Tibial nerve (tissue), 4 donors: ENCODE measurements around the gene NFKBIE.

Source experiments
- EP300 ChIP-seq, 2 donors: sonication (generic); formaldehyde crosslinking; IDR thresholded peaks; one replicate each; pipeline ENCODE4 v1.6.1; 2017; ENCODE audit warnings: antibody characterized with exemption in 2 of 2, mild to moderate bottlenecking in 1 of 2
- POLR2A ChIP-seq, 2 donors: fragments of 450-650 bp; IDR thresholded peaks; one replicate each; pipeline ENCODE4 v1.6.1; 2017; ENCODE audit warnings: antibody characterized with exemption in 2 of 2, mild to moderate bottlenecking in 2 of 2, moderate library complexity in 2 of 2
- TF ChIP-seq, protein P1 (sequence below), 5 experiments: fragments of 200-600 bp in 3 of 5; fragments of 450-650 bp in 2 of 5; sonication (generic) in 3 of 5; IDR thresholded peaks; one replicate each; pipeline ENCODE4 v1.5.1; 2016 to 2019; ENCODE audit warnings: antibody characterized with exemption in 5 of 5, mild to moderate bottlenecking in 3 of 5, moderate library complexity in 2 of 5

DNA sequence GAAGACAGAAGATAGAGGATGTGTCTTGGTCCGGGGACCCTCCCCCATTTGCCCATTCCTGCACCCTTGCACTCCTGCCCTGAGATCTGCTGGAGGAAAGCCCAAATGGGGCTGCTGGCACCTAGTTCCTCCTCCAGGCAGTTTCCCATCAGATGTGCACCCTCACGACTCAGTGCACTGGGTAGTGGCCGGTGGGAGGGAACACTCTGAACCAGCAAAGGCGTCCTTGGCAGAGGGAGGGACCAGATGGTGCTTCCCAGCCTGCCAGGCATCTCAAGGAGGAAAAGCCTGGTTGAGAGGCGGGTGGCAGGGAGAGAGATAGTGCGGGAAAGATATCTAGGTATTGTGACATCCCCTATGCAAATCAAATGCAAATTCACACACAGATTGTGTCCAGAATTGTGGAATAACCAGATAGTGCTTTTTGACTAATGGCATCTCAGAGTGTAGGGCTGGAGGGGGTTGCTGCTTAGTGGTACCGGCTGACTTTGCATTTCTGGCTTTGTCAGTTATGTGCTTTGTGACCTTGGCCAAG lies 24.4 kb upstream of the NFKBIE start:
- TF ChIP-seq, protein P1, sequence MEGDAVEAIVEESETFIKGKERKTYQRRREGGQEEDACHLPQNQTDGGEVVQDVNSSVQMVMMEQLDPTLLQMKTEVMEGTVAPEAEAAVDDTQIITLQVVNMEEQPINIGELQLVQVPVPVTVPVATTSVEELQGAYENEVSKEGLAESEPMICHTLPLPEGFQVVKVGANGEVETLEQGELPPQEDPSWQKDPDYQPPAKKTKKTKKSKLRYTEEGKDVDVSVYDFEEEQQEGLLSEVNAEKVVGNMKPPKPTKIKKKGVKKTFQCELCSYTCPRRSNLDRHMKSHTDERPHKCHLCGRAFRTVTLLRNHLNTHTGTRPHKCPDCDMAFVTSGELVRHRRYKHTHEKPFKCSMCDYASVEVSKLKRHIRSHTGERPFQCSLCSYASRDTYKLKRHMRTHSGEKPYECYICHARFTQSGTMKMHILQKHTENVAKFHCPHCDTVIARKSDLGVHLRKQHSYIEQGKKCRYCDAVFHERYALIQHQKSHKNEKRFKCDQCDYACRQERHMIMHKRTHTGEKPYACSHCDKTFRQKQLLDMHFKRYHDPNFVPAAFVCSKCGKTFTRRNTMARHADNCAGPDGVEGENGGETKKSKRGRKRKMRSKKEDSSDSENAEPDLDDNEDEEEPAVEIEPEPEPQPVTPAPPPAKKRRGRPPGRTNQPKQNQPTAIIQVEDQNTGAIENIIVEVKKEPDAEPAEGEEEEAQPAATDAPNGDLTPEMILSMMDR (IDR thresholded peaks at IDR 0.05): no peak
- no peak for TF ChIP-seq EP300 (IDR thresholded peaks at IDR 0.05)
- no peak for TF ChIP-seq POLR2A (IDR thresholded peaks at IDR 0.05)
